Uterus (tissue), 4 donors: ENCODE results near the gene FMNL3. TPM values are rescaled to one million over a fixed set of nuclear protein-coding genes. Genes with fewer than 3 reads are reported as not detected.

Experiments used
- DNase-seq, 2 donors: peaks; one replicate each; pipeline ENCODE4 v3.0.0-alpha.2; 2019 to 2020
- H3K27ac ChIP-seq, 2 donors: fragments of 200-600 bp; sonication (generic); 1 replicate in 1 of 2; 2 replicates in 1 of 2; pipeline ENCODE4 v1.5.1; 2016 to 2018
- H3K27me3 ChIP-seq, 2 donors: fragments of 200-600 bp; sonication (generic); one replicate each; pipeline ENCODE4 v1.5.1; 2018 to 2019; ENCODE audit warnings: control low read depth in 1 of 2
- H3K36me3 ChIP-seq, 2 donors: fragments of 200-600 bp; sonication (generic); one replicate each; pipeline ENCODE4 v1.5.1; 2019; ENCODE audit warnings: control low read depth in 1 of 2
- H3K4me1 ChIP-seq, 2 donors: fragments of 200-600 bp; sonication (generic); one replicate each; pipeline ENCODE4 v1.5.1; 2018 to 2019; ENCODE audit warnings: control low read depth in 1 of 2
- H3K4me3 ChIP-seq, 2 donors: fragments of 200-600 bp; sonication (generic); 1 replicate in 1 of 2; 2 replicates in 1 of 2; pipeline ENCODE4 v1.5.1; 2018 to 2019; ENCODE audit warnings: mild to moderate bottlenecking in 1 of 2
- H3K9me3 ChIP-seq, 2 donors: fragments of 200-600 bp; sonication (generic); one replicate each; pipeline ENCODE4 v1.5.1; 2019; ENCODE audit warnings: control low read depth in 1 of 2
- POLR2A ChIP-seq, 2 donors: fragments of 450-650 bp; IDR thresholded peaks; one replicate each; pipeline ENCODE4 v1.6.1; 2016; ENCODE audit warnings: antibody characterized with exemption in 2 of 2, mild to moderate bottlenecking in 1 of 2, moderate library complexity in 1 of 2
- intact Hi-C: fragments of 100-400 bp; cut with DNase I; formaldehyde crosslinking; loops from one replicate; pipeline ENCODE4 v1.15.1; 2023; ENCODE audit warnings: low total_unique reads
- total RNA-seq, 4 donors: library from RNA; depleted of rRNA in 3 of 4; stranded (reverse); fragments of >200 nt in 3 of 4; gene quantifications; one replicate each; pipeline versions ENCODE4 v1.1.0 to v1.2.4, GENCODE V29; 2014 to 2023
- TF ChIP-seq, protein P1 (sequence below), 4 experiments: fragments of 200-600 bp in 2 of 4; fragments of 450-650 bp in 2 of 4; sonication (generic) in 2 of 4; IDR thresholded peaks; one replicate each; pipeline ENCODE4 v1.5.1; 2016 to 2019; ENCODE audit warnings: antibody characterized with exemption in 4 of 4, mild to moderate bottlenecking in 2 of 4, moderate library complexity in 1 of 4
- donor health status: DM: yes; HTN: yes; CAD: no.

Gene FMNL3
- total RNA-seq, 4 donors from 2014 or later = 3.3 to 45.7 (median 20.4) TPM

DNA sequence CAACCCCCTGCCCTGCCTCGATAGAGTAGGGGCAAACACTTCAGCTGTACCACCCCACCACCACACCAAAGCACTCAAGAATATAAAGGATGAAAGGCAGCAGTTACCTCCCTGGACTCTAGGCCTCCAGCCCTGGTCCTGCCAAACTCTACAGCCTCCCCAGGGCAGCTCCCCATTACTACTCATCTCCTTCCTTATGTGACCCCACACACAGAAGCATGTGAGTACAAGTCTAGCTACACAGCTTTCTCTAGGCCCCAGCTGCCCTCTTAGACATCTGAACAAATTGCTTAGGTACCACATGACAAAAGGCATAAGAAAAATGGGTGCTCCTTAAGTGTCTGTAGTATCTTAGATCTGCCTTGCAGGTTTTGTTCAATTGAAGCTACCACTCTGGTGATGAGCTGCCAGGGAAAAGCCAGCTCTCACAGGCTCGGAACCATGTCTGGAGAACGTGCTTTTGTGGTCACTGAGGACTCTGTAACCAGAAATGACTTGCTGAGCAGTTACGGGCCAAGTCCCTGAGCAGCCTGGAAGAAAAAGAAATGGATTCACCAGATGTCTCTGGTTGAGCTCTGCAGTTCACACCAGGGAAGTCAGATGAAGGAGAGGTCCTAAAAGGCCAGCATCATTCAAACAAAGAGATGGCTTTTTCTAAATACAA lies 32.8 kb downstream of the FMNL3 start:
- intact Hi-C loops = no loop called here
- H3K9me3 ChIP-seq = no peaks in the 10 kb centered on the region
- TF ChIP-seq, protein P1, sequence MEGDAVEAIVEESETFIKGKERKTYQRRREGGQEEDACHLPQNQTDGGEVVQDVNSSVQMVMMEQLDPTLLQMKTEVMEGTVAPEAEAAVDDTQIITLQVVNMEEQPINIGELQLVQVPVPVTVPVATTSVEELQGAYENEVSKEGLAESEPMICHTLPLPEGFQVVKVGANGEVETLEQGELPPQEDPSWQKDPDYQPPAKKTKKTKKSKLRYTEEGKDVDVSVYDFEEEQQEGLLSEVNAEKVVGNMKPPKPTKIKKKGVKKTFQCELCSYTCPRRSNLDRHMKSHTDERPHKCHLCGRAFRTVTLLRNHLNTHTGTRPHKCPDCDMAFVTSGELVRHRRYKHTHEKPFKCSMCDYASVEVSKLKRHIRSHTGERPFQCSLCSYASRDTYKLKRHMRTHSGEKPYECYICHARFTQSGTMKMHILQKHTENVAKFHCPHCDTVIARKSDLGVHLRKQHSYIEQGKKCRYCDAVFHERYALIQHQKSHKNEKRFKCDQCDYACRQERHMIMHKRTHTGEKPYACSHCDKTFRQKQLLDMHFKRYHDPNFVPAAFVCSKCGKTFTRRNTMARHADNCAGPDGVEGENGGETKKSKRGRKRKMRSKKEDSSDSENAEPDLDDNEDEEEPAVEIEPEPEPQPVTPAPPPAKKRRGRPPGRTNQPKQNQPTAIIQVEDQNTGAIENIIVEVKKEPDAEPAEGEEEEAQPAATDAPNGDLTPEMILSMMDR (IDR thresholded peaks at IDR 0.05) = peak in 1 of 4 experiments; percentile 8
- TF ChIP-seq POLR2A (IDR thresholded peaks at IDR 0.05) = peak in 1 of 2 donors; percentile 7
- H3K27me3 ChIP-seq = no peaks in the 10 kb centered on the region
- DNase-seq = no peak
- H3K4me3 ChIP-seq = no peak overlapping the region
- H3K36me3 ChIP-seq = no peaks in the 10 kb centered on the region
- H3K27ac ChIP-seq = peak overlapping the region; percentile 92 to 99
- peaks cover 14 to 28% of the 10 kb centered on the region in 2 donors for H3K4me1 ChIP-seq

DNA sequence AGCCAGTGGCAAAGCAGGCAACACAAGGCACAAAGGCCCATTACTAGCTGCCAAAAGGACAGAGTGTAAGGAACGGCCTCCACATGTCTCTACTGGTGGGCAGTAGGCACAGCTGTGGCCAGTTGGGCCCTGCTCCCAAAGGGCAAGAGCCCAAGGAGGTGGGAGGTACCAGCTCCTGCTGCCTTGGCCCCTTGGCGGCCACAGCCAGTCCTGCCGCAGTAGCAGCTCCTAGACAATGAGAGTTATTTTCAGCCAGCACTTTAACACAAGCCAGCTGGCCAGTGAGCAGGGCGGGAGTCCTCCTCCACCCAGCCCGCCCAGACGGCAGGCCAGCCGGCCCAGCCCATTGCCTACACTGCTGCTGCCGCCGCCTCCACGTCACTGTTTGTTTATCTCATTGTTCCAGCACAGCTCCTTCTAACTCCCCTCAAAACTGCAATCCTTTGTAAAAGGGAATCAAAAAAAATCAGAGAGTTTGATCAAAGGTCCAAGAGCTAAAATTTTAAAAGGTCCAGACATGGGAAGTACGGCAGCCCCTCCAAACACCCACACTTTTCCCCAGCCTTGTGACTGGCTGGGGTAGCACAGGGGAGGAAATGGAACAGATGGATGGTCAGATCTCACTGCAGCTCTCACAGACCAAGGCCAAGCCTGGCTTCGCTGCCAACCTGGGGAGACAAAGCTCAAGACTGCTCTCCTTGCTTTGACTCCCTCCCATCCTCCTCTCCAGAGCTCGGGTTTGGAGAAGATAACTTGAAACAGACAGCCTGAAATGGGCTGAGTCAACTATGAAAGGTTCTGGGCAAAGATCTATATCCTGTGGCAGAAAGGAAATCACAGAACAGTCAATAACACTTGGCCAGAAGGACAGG lies 33.5 kb downstream of the FMNL3 start:
- TF ChIP-seq, protein P1 (IDR thresholded peaks at IDR 0.05) = peak in 3 of 4 experiments; percentile 50 to 82 (median 57)
- TF ChIP-seq POLR2A (IDR thresholded peaks at IDR 0.05) = peak; percentile 88 to 93
- H3K9me3 ChIP-seq = no peaks in the 10 kb centered on the region
- intact Hi-C loops = no loop called here
- peak overlapping the region in 1 of 2 donors; percentile 8 for H3K4me3 ChIP-seq
- H3K4me1 ChIP-seq = peaks cover 14 to 28% of the 10 kb centered on the region in 2 donors
- H3K27ac ChIP-seq = peak overlapping the region; percentile 92 to 99
- no peaks in the 10 kb centered on the region for H3K27me3 ChIP-seq
- DNase-seq = peak; percentile 93 to 95
- no peaks in the 10 kb centered on the region for H3K36me3 ChIP-seq

DNA sequence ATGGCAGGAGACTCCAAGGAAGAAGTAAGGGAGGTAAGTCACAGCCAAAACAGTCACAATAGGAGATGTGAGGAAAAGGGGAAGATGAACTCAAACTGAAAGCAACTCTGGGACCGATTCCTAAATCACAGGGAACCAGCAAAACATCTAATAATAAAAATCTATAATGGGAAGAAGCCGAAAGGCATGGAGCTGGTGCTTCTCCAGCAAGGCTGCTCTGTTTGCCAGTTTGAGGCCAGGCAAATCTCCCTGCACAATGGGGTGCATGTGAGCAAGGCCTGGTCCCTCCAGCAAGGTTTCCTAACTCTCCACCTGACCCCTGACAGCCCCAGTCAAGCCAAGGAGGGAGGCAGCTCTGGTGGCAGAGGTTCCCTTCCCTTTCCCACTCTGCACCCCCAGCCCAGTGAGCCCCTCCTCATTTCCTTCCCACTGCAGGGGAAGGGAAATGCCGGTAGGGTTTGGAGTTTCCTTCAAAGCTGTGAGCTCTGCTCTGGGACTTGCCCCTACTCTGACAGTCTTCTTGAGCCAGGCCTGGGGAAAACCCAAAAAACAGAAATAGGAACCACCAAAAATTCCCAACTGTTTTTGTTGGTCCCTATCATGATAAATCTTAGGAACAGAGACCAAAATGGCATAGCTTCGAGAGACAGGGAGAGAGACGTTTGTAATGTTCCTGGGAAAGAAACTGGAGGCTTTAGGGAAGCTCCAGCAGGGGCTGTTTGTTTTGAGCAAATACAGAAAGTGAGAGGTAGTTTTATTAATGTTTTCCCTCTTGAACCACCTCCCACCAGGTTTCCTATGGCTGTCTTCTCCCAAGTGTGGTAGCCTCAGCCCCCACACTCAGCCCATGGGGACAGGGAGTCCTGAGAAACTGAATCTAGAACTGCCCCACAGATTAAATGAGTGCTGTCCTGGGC lies 34.6 kb downstream of the FMNL3 start:
- no peaks in the 10 kb centered on the region for H3K27me3 ChIP-seq
- peak overlapping the region; percentile 92 to 99 for H3K27ac ChIP-seq
- H3K4me3 ChIP-seq = no peak overlapping the region
- H3K36me3 ChIP-seq = no peaks in the 10 kb centered on the region
- no peak for DNase-seq
- intact Hi-C loops = no loop called here
- no peaks in the 10 kb centered on the region for H3K9me3 ChIP-seq
- peaks cover 14 to 28% of the 10 kb centered on the region in 2 donors for H3K4me1 ChIP-seq
- TF ChIP-seq, protein P1 (IDR thresholded peaks at IDR 0.05) = no peak
- TF ChIP-seq POLR2A (IDR thresholded peaks at IDR 0.05) = no peak

DNA sequence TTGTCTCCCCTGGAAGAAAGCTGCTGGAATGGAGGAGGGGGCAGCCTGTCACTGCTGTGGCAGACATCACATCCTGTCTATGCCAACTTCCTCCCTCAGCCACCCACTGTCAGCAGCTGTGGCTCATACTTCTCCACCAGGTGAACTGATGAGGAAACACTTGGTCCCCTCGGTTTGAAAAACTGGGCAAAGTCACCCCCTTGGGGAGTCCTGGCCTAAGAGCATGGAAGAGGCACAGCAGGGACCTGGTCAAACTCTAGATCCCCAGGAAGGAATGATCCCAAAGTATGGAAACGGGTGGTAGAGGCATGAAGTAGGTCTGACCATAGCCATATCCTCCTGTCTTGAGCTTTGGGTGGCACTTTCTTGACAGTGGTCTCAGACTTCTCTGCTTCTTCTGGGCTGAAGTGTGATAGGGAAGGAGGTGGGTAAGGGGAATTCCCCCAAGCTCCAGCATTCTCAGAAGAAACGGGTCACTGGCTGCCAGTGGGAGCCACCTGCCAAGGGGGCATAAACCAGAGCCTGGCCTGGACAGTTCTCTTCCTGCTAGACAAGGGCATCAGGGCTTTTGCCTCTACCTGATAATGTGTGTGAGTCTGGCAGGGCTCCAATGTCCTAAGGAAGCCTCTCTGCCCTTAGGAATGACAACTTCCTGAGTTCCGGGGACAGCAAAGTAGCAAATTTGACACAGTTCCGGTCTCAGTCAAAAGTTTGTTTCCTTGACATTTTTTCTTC lies 36.0 kb downstream of the FMNL3 start:
- no peaks in the 10 kb centered on the region for H3K27me3 ChIP-seq
- no peaks in the 10 kb centered on the region for H3K36me3 ChIP-seq
- H3K9me3 ChIP-seq = no peaks in the 10 kb centered on the region
- H3K4me3 ChIP-seq = no peak overlapping the region
- intact Hi-C loops = no loop called here
- peaks cover 14 to 28% of the 10 kb centered on the region in 2 donors for H3K4me1 ChIP-seq
- TF ChIP-seq POLR2A (IDR thresholded peaks at IDR 0.05) = no peak
- TF ChIP-seq, protein P1 (IDR thresholded peaks at IDR 0.05) = no peak
- no peak for DNase-seq
- H3K27ac ChIP-seq = peak overlapping the region; percentile 92 to 99
